IMR-90 (cell line): ENCODE data around the gene RBM5.

Experiments
- BHLHE40 ChIP-seq: fragments of 150-350 bp; IDR thresholded peaks from 2 replicates; pipeline ENCODE4 v1.6.1; 2016; ENCODE audit warnings: mild to moderate bottlenecking, low read depth, low read length
- CEBPB ChIP-seq: IDR thresholded peaks from 2 replicates; pipeline ENCODE4 v1.6.1; 2012; ENCODE audit warnings: low read depth, low read length, improper control_type of control experiment
- CTCF ChIP-seq: conservative IDR thresholded peaks from 2 replicates; pipeline ENCODE4 v1.5.1; 2012; ENCODE audit warnings: mild to moderate bottlenecking, low read depth, low read length, improper control_type of control experiment
- MAFK ChIP-seq: IDR thresholded peaks from 2 replicates; pipeline ENCODE4 v1.6.1; 2012; ENCODE audit warnings: low read depth, low read length, improper control_type of control experiment
- POLR2A ChIP-seq: IDR thresholded peaks from 2 replicates; pipeline ENCODE4 v1.6.1; 2012; ENCODE audit warnings: mild to moderate bottlenecking, low read depth, low read length
- RAD21 ChIP-seq: IDR thresholded peaks from 2 replicates; pipeline ENCODE4 v1.6.1; 2012; ENCODE audit warnings: low read length, improper control_type of control experiment
- RFX5 ChIP-seq: IDR thresholded peaks from 2 replicates; pipeline ENCODE4 v1.8.0; 2012; ENCODE audit warnings: low read depth, mild to moderate bottlenecking, low read length, moderate library complexity

- TF ChIP-seq CTCF (no peak), MAFK (no peak), RFX5 (no peak), POLR2A (no peak), CEBPB (no peak), BHLHE40 (no peak), RAD21 (no peak)
Observed at GRCh38 chr3:50111757-50112156, 23.0 kb downstream of the RBM5 start.
